ENCODE results near the gene SYNE1.
"Not testable (repeated sequence)": the region's sequence is repeated elsewhere in the genome, so short reads cannot be mapped to it uniquely, and the experiment has no call there.

Gene SYNE1

GRCh38 chr6:152637296-152638047 lies at the start of gene SYNE1:
Gene SYNE1, minus strand, starts transcription at chr6:152637362. Its CDS starts 9,031 bp downstream, at chr6:152628331.
- DNase-seq (ENCODE audit: low read depth): no peak

GRCh38 chr6:152685819-152686218 lies 48.7 kb upstream of the SYNE1 start:
- DNase-seq (ENCODE audit: low read depth): no peak

GRCh38 chr6:152682935-152683334 lies 45.8 kb upstream of the SYNE1 start:
- not testable (repeated sequence) for DNase-seq (ENCODE audit: low read depth)

- no peak for DNase-seq (ENCODE audit: low read depth)
Observed at GRCh38 chr6:152682141-152682540, 45.0 kb upstream of the SYNE1 start.

- no peak for DNase-seq (ENCODE audit: low read depth)
Observed at GRCh38 chr6:152680879-152681517, 43.8 kb upstream of the SYNE1 start.

- no peak for DNase-seq (ENCODE audit: low read depth)
Observed at GRCh38 chr6:152680151-152680550, 43.0 kb upstream of the SYNE1 start.

- DNase-seq (ENCODE audit: low read depth): no peak
Observed at GRCh38 chr6:152673236-152673635, 36.1 kb upstream of the SYNE1 start.

- no peak for DNase-seq (ENCODE audit: low read depth)
Observed at GRCh38 chr6:152671171-152671570, 34.0 kb upstream of the SYNE1 start.

- DNase-seq (ENCODE audit: low read depth): no peak
Observed at GRCh38 chr6:152669895-152670294, 32.7 kb upstream of the SYNE1 start.

GRCh38 chr6:152661776-152662175 lies 24.6 kb upstream of the SYNE1 start:
- DNase-seq (ENCODE audit: low read depth): no peak

- DNase-seq (ENCODE audit: low read depth): no peak
Observed at GRCh38 chr6:152651986-152652385, 14.8 kb upstream of the SYNE1 start.

GRCh38 chr6:152648105-152648504 lies 10.9 kb upstream of the SYNE1 start:
- no peak for DNase-seq (ENCODE audit: low read depth)

GRCh38 chr6:152646732-152647131 lies 9.6 kb upstream of the SYNE1 start:
- DNase-seq (ENCODE audit: low read depth): not testable (repeated sequence)

GRCh38 chr6:152642578-152643375 lies 5.6 kb upstream of the SYNE1 start:
- DNase-seq (ENCODE audit: low read depth): no peak

GRCh38 chr6:152636609-152637295 lies 410 bp downstream of the SYNE1 start:
- DNase-seq (ENCODE audit: low read depth): no peak

- no peak for DNase-seq (ENCODE audit: low read depth)
Observed at GRCh38 chr6:152636021-152636608, 1.0 kb downstream of the SYNE1 start.

GRCh38 chr6:152634773-152635172 lies 2.4 kb downstream of the SYNE1 start:
- DNase-seq (ENCODE audit: low read depth): no peak

- DNase-seq (ENCODE audit: low read depth): no peak
Observed at GRCh38 chr6:152632121-152632782, 4.9 kb downstream of the SYNE1 start.

- DNase-seq (ENCODE audit: low read depth): no peak
Observed at GRCh38 chr6:152631376-152631775, 5.8 kb downstream of the SYNE1 start.

- no peak for DNase-seq (ENCODE audit: low read depth)
Observed at GRCh38 chr6:152630832-152631231, 6.3 kb downstream of the SYNE1 start.

- DNase-seq (ENCODE audit: low read depth): no peak
Observed at GRCh38 chr6:152625213-152625612, 11.9 kb downstream of the SYNE1 start.
